ENCODE data around the gene PON3.

PON3 gene

GRCh38 chr7:95338832-95339231 is 57.3 kb downstream of the PON3 start:
- DNase-seq = no peak

- DNase-seq = no peak
Measured at GRCh38 chr7:95335093-95335492, 61.1 kb downstream of the PON3 start.

GRCh38 chr7:95334447-95334846 is 61.7 kb downstream of the PON3 start:
- no peak for DNase-seq

GRCh38 chr7:95330961-95331337 is 65.2 kb downstream of the PON3 start:
- no peak for DNase-seq

GRCh38 chr7:95330204-95330960 is 65.8 kb downstream of the PON3 start:
- no peak for DNase-seq

- no peak for DNase-seq
Measured at GRCh38 chr7:95327356-95327755, 68.8 kb downstream of the PON3 start.

- DNase-seq = no peak
Measured at GRCh38 chr7:95324431-95324830, 71.7 kb downstream of the PON3 start, which contains the start of gene PON1. Gene PON1, minus strand, starts transcription at chr7:95324532. Its CDS starts 57 bp downstream, at chr7:95324475.

GRCh38 chr7:95323410-95324129 is 72.6 kb downstream of the PON3 start:
- no peak for DNase-seq

- no peak for DNase-seq
Measured at GRCh38 chr7:95322854-95323253, 73.3 kb downstream of the PON3 start.

GRCh38 chr7:95322396-95322795 is 73.8 kb downstream of the PON3 start:
- DNase-seq = no peak

- no peak for DNase-seq
Measured at GRCh38 chr7:95321720-95322119, 74.5 kb downstream of the PON3 start.

GRCh38 chr7:95320651-95321050 is 75.5 kb downstream of the PON3 start:
- DNase-seq = no peak

- no peak for DNase-seq
Measured at GRCh38 chr7:95319570-95319969, 76.6 kb downstream of the PON3 start.

GRCh38 chr7:95318501-95319100 is 77.6 kb downstream of the PON3 start:
- no peak for DNase-seq

- no peak for DNase-seq
Measured at GRCh38 chr7:95317966-95318365, 78.2 kb downstream of the PON3 start.

GRCh38 chr7:95317546-95317945 is 78.6 kb downstream of the PON3 start:
- DNase-seq = no peak

GRCh38 chr7:95316588-95316987 is 79.6 kb downstream of the PON3 start:
- DNase-seq = no peak

GRCh38 chr7:95312561-95312960 is 83.6 kb downstream of the PON3 start:
- no peak for DNase-seq

GRCh38 chr7:95311389-95311788 is 84.8 kb downstream of the PON3 start:
- no peak for DNase-seq

- DNase-seq = no peak
Measured at GRCh38 chr7:95309951-95310350, 86.2 kb downstream of the PON3 start.
